Measurements from ENCODE around the gene DNAJC1.
"Not testable (repeated sequence)": the region's sequence is repeated elsewhere in the genome, so short reads cannot be mapped to it uniquely, and the experiment has no call there.

DNAJC1 gene

GRCh38 chr10:22030421-22030820, 26.9 kb upstream of the DNAJC1 start:
- DNase-seq (ENCODE audit: insufficient read length, low spot score) (no peak), FAIRE-seq (no peak)
- TF ChIP-seq CTCF (IDR thresholded peaks at IDR 0.05; ENCODE audit: insufficient read depth, missing control alignments), result no peak

- DNase-seq (ENCODE audit: insufficient read length, low spot score) (no peak), FAIRE-seq (no peak)
- TF ChIP-seq CTCF (IDR thresholded peaks at IDR 0.05; ENCODE audit: insufficient read depth, missing control alignments), result no peak
Observed at GRCh38 chr10:22029445-22030236, 26.1 kb upstream of the DNAJC1 start.

GRCh38 chr10:22027364-22028238, 24.1 kb upstream of the DNAJC1 start:
- DNase-seq (ENCODE audit: insufficient read length, low spot score), result no peak
- FAIRE-seq, result no peak
- TF ChIP-seq CTCF (IDR thresholded peaks at IDR 0.05; ENCODE audit: insufficient read depth, missing control alignments), result no peak

DNA sequence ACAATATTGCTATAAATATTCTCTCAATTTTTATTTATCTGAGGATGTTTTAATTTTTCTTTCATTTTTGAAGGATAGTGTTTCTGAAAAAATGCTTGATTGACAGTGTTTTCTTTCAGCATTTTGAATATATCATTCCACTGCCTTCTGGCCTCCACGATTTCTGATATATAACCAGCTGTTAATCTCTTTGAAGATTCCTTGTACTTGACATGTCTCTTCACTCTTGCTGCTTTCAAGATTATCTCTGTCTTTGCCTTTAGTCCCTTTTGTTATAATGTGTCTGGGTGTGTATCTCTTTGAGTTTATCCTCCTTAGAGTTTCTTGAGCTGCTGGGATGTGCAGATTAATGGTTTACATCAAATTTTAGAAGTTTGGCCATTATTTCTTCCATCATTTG, 22.8 kb upstream of the DNAJC1 start:
- FAIRE-seq, result no peak

GRCh38 chr10:22023508-22023907, 20.0 kb upstream of the DNAJC1 start:
- DNase-seq (ENCODE audit: insufficient read length, low spot score) (no peak), FAIRE-seq (no peak)
- TF ChIP-seq CTCF (IDR thresholded peaks at IDR 0.05; ENCODE audit: insufficient read depth, missing control alignments), result no peak

More for the DNA sequence above, 22.8 kb upstream of the DNAJC1 start:
- DNase-seq (ENCODE audit: insufficient read length, low spot score), result no peak
- no peak for TF ChIP-seq CTCF (IDR thresholded peaks at IDR 0.05; ENCODE audit: insufficient read depth, missing control alignments)

- FAIRE-seq, result no peak
- TF ChIP-seq CTCF (IDR thresholded peaks at IDR 0.05; ENCODE audit: insufficient read depth, missing control alignments), result no peak
Observed at GRCh38 chr10:22022257-22023032, 18.9 kb upstream of the DNAJC1 start.

DNA sequence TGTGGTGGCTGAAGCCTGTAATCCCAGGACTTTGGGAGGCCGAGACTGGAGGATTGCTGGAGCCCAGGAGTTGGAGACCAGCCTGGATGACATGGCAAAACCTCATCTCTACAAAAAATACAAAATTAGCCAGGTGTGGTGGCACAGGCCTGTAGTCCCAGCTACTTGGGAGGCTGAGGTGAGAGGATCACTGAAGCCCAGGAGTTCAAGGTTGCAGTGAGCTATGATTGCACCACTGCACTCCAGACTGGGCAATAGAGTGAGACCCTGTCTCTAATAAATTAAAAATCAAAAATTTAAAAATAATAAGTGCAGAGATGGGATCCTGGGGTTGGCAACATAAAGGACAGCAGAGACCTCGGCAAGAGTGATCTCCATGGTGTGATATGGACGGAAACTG, 17.6 kb upstream of the DNAJC1 start:
- FAIRE-seq; DNase-seq (ENCODE audit: insufficient read length, low spot score): not testable (repeated sequence)

More at GRCh38 chr10:22022257-22023032, 18.9 kb upstream of the DNAJC1 start:
- no peak for DNase-seq (ENCODE audit: insufficient read length, low spot score)

All from D721Med (cell line).